Activated naive CD8-positive, alpha-beta T cell treated with anti-CD3 and anti-CD28 coated beads for 36 hours (primary cell): ENCODE data around the gene DNAJC6. TPM values are rescaled to one million over a fixed set of nuclear protein-coding genes. Genes with fewer than 3 reads are reported as not detected.

Source experiments
- DNase-seq: peaks from one replicate; pipeline ENCODE4 v3.0.0; 2021
- H3K27ac Mint-ChIP-seq: one replicate; pipeline ENCODE4 v1.8.0; 2022; ENCODE audit warnings: mild to moderate bottlenecking, moderate library complexity, mixed read lengths
- H3K27me3 Mint-ChIP-seq: one replicate; pipeline ENCODE4 v1.8.0; 2022; ENCODE audit warnings: mild to moderate bottlenecking, mixed read lengths
- H3K36me3 Mint-ChIP-seq: one replicate; pipeline ENCODE4 v1.8.0; 2021; ENCODE audit warnings: mild to moderate bottlenecking, mixed read lengths
- H3K4me1 Mint-ChIP-seq: one replicate; pipeline ENCODE4 v1.8.0; 2021; ENCODE audit warnings: mixed read lengths
- H3K4me3 Mint-ChIP-seq: one replicate; pipeline ENCODE4 v1.8.0; 2022; ENCODE audit warnings: mild to moderate bottlenecking, moderate library complexity, mixed read lengths
- H3K9me3 Mint-ChIP-seq: one replicate; pipeline ENCODE4 v1.8.0; 2022; ENCODE audit warnings: mixed read lengths
- total RNA-seq, 2 experiments: library from RNA; stranded (reverse); gene quantifications; one replicate each; pipeline ENCODE4 v1.2.3, GENCODE V29; 2021

DNAJC6 gene
- total RNA-seq, result 1 to 10 TPM; 1.9 TPM

DNA sequence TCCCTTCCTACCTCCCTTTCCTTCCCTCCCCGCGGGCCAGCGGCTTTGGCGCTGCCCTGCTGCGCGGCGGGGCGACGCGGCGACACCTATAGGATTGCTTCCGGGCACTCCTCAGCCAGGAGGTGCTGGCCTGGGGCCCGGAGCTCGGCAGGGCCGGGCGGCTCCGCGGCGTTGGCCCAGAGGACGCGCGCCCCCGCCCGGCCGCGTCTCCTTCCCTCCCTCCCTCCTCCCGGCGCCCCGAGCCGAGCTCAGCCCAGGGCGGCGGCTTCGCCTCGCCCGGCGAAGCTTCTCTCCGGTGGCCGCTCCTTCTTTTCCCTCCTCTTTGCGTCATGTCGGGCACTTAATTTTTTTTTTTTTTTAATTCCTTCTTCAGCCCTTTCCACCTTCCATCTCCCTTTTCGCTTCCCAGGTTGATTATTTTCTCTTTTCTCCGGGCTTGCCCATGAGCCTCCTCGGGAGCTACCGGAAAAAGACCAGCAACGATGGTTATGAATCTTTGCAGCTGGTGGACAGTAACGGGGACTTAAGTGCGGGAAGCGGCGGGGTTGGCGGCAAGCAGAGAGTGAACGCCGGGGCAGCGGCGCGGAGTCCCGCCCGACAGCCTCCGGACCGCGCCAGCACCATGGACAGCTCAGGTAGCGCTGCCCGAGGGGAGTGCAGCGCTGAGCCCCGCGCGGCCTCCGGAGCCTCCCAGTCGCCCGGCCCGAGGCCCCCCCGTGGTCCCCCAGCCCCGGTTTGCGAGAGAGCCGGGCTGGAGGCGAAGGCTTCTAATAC lies at the start of gene DNAJC6:
Gene DNAJC6 (plus strand): TSS at position 240 of the 774 bp plus-strand sequence. CDS start 203 bp downstream, at position 443.
- Mint-ChIP-seq H3K27ac (no peak within 1 kb of the TSS), H3K4me1 (peaks cover 6% of the 10 kb centered on the region), H3K9me3 (no peaks in the 10 kb centered on the region), H3K36me3 (no peaks in the 10 kb centered on the region), H3K27me3 (peaks cover 61% of the 10 kb centered on the region), H3K4me3 (peak within 1 kb of the TSS; percentile 62)
- peak; percentile 72 for DNase-seq

DNA sequence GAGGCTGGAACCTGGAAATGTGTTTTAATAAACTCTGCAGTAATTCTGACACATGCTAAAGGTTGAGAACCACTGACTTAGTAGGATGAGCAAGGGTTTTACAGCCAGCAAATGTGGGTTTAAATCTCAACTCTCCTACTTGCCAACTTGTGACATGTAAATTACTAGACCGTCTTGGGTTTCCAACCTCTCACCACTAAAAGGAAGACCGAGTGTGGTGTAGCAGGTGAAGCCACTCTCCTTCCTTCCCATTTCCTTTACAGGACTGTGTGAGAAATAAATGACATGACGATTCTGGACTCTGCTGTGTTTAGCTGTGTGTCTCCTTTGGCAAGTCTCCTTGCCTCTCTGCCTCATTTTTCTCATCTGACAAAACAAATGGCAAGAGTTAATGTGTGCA lies 49.5 kb upstream of the DNAJC6 start:
- Mint-ChIP-seq H3K9me3 (no peaks in the 10 kb centered on the region), H3K27ac (no peak overlapping the region), H3K4me1 (peaks cover 40% of the 10 kb centered on the region), H3K4me3 (no peak overlapping the region), H3K36me3 (no peaks in the 10 kb centered on the region), H3K27me3 (peaks cover 14% of the 10 kb centered on the region)
- DNase-seq, result no peak

DNA sequence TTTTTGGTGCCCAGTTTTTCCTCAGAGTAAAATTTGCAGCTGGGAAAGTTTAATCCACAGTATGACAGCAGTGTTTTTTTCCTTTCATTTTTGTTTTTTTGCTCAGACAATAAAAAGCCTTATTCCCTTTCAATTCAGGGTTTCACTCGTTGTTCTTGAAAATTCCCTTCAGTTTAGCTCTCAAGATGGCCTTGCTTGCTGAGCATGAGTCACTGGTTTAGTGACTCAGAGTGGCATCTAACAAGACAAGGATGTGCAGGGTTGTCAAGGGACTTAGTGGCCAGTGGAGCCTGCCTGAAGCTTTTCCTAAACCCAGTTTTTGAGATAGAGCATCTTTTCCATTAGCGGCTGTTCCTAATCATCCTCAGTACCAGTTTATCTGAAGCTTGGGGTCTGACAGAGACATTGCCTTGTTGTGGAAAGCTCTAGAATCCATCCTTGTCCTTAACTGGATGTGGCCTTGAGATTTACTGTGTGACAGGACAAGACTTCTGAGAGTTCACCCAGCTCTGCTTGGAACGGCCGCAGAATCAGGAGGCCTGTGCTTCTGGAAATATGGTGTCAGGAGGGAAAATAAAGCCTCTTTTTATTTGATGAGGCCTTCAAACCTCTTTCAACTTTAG lies 48.4 kb upstream of the DNAJC6 start:
- DNase-seq, result peak; percentile 22
- Mint-ChIP-seq H3K4me1 (peaks cover 39% of the 10 kb centered on the region), H3K36me3 (no peaks in the 10 kb centered on the region), H3K27me3 (peaks cover 11% of the 10 kb centered on the region), H3K9me3 (no peaks in the 10 kb centered on the region), H3K4me3 (no peak overlapping the region), H3K27ac (peak overlapping the region; percentile 64)

DNA sequence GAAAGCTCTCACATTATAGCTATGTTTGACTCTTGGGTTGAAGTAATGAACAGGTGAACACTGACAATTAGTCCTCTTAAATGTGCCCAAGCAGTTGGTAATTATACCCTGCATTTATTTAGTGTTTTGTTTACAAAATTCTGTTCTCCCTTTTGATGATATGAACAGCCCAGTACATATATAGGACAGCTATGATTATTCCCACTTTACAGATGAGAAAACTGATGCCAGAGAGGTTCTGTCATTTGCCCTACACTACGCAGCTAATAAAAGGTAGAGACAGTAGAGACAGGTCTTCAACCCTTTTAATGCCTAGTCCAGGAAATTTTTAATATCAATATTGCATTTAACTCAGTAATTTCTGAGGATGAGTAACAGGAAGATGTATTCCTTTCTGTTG lies 46.1 kb upstream of the DNAJC6 start:
- no peak overlapping the region for H3K27ac Mint-ChIP-seq
- no peaks in the 10 kb centered on the region for H3K36me3 Mint-ChIP-seq
- no peak for DNase-seq
- H3K27me3 Mint-ChIP-seq, result peaks cover 33% of the 10 kb centered on the region
- peaks cover 48% of the 10 kb centered on the region for H3K4me1 Mint-ChIP-seq
- no peak overlapping the region for H3K4me3 Mint-ChIP-seq
- H3K9me3 Mint-ChIP-seq, result no peaks in the 10 kb centered on the region

DNA sequence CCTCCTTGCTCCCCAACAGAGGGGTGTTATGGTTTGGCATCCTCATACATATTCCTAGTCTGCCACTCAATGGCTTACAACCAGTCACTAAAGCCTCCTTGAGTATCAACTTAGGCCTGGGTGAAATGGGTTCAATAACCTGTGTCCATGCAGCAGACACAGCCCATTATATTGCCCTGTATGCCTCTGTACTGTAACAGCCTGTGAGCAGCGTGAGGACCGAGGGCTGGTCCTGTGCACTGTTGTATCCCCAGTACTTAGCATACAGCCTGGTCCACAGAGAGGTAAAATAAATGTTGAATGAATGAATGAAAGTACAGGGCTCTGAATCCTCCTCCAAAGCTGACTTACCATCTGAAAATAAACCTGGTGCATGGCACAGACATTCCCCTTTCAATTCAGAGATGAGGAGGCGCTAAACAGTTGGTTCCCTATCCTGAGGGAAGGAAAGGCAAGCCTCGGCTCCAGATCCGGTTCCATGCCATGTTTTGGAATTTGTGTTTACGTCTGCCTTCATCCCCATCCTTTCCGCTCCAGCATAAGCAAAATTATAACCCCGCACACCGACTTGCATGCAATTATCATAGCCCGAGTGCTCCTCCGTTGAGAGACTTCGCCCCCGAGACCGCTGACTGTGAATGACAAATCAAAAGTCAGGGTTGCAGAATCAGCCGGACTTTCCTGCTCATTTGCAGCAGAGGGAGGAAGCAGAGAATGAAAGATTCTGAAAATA lies 45.0 kb upstream of the DNAJC6 start:
- no peaks in the 10 kb centered on the region for H3K9me3 Mint-ChIP-seq
- peaks cover 36% of the 10 kb centered on the region for H3K27me3 Mint-ChIP-seq
- peak; percentile 24 for DNase-seq
- H3K27ac Mint-ChIP-seq, result peak overlapping the region; percentile 10
- H3K4me1 Mint-ChIP-seq, result peaks cover 46% of the 10 kb centered on the region
- H3K36me3 Mint-ChIP-seq, result no peaks in the 10 kb centered on the region
- peak overlapping the region; percentile 54 for H3K4me3 Mint-ChIP-seq

DNA sequence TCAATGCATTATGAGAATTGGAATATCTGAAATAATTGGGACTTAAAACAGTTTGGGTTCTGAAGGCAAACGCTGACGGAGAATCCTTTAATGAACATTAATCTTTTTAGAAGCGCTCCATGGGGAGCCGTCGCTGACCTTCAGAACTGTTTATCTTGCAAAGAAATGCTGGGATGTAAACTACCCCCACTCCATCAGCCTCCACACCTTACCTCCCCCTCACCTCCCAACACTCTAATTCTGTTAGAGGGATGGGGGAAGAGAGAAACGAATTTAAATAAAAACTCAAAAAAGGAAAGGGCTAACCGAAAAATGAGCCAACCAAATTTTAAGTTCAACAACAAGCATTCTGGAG lies 44.1 kb upstream of the DNAJC6 start:
- Mint-ChIP-seq H3K9me3 (no peaks in the 10 kb centered on the region), H3K4me1 (peaks cover 38% of the 10 kb centered on the region), H3K27me3 (peaks cover 40% of the 10 kb centered on the region), H3K27ac (peak overlapping the region; percentile 16), H3K36me3 (no peaks in the 10 kb centered on the region), H3K4me3 (peak overlapping the region; percentile 68)
- no peak for DNase-seq

DNA sequence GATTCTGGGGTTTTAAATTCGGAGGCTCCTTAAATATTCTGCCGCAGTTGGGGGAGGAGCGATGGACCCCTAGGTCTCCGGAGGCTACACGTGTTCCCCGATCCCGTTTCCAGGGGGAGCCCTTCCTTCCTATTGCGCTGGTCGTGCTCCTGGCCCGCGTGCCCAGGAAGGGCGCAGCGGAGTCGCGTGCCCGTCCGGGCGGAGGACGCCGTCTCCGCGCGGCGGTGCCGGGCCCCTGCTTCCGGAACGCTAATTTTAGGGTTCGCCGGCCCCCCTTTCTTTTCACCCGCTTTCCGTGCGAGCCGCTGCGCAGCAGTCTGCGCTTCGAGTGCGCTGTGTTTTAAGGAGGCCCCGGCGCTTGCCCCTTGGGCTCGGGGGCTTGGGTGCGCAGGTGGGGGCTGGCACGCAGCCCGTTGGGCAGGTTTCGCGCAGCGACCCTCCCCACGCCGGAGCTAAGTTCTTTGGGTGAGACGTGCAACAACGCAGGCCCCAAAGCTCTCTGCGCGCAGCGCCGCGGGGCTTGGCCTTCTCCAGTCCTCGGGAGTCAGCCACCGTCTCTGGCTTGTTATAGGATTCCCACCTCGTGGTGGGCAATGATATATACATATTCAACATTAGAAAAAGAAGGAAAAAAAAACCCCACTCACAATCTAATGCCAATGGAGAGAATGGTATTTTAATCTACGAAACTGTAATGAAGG lies 43.5 kb upstream of the DNAJC6 start:
- no peaks in the 10 kb centered on the region for H3K9me3 Mint-ChIP-seq
- H3K4me1 Mint-ChIP-seq, result peaks cover 33% of the 10 kb centered on the region
- peak overlapping the region; percentile 68 for H3K4me3 Mint-ChIP-seq
- no peaks in the 10 kb centered on the region for H3K36me3 Mint-ChIP-seq
- H3K27me3 Mint-ChIP-seq, result peaks cover 40% of the 10 kb centered on the region
- peak overlapping the region; percentile 25 for H3K27ac Mint-ChIP-seq
- DNase-seq, result peak; percentile 41

DNA sequence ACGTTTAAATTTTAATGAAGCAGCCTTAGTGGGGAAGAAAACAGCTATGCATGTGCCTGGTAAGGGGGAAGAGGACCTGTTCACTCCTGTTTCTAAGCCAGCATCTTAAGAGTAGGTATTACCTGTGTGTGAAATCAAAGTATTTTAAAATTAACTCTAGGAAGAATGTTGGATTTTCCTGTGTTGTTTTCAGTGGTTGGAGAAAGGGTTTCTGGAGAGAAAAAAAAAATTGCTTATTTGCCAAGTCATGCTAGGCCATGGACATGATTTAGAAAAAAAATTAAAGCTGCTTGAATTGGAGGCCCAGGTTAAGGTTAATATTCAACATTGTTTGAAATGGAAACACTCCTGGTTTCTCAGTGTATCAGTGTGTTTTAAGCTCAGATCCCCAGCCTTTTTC lies 42.9 kb upstream of the DNAJC6 start:
- H3K4me3 Mint-ChIP-seq, result peak overlapping the region; percentile 68
- peaks cover 26% of the 10 kb centered on the region for H3K4me1 Mint-ChIP-seq
- no peak for DNase-seq
- peaks cover 42% of the 10 kb centered on the region for H3K27me3 Mint-ChIP-seq
- no peak overlapping the region for H3K27ac Mint-ChIP-seq
- no peaks in the 10 kb centered on the region for H3K36me3 Mint-ChIP-seq
- no peaks in the 10 kb centered on the region for H3K9me3 Mint-ChIP-seq

DNA sequence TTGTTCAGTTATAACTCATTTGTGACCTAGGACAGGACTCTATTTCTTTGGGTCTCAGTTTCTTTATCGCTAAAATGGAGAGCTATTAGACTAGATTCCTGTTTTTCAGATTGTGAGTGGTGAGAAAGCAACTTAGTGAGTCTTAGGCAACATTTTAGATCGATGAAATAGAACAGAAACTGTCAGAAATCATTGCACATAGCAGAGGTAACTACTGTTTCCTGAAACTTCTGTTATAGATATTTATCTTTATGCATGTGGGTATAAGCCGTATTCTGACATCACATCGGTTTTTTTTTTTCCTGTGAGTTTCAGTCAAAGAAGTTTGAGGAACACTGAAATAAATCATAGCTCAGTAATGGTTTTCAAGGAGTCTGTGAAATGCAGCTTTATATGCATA lies 42.1 kb upstream of the DNAJC6 start:
- Mint-ChIP-seq H3K4me3 (no peak overlapping the region), H3K36me3 (no peaks in the 10 kb centered on the region), H3K4me1 (peaks cover 24% of the 10 kb centered on the region), H3K27ac (no peak overlapping the region), H3K9me3 (no peaks in the 10 kb centered on the region), H3K27me3 (peaks cover 47% of the 10 kb centered on the region)
- DNase-seq, result no peak

DNA sequence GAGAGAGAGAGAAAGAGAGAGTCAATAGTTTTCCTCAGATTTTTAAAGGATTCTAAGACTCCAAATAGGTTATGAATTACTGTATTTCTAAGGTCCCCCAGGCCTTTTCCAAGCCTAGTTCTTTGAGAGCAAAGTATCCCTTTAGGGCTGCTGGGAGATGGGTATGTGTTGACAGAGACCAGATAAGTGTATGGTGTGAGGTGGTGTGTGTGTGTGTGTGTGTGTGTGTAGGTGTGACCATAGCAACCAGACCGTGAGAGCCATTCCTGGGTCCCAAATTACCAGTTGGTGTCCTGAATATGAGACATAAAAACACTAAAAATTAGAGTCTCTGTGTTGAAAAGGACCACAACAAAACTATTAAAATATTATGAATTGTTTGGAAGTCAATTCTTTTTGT lies 41.7 kb upstream of the DNAJC6 start:
- Mint-ChIP-seq H3K27ac (no peak overlapping the region), H3K9me3 (no peaks in the 10 kb centered on the region), H3K4me3 (no peak overlapping the region), H3K36me3 (no peaks in the 10 kb centered on the region), H3K27me3 (peaks cover 47% of the 10 kb centered on the region), H3K4me1 (peaks cover 24% of the 10 kb centered on the region)
- DNase-seq, result no peak

DNA sequence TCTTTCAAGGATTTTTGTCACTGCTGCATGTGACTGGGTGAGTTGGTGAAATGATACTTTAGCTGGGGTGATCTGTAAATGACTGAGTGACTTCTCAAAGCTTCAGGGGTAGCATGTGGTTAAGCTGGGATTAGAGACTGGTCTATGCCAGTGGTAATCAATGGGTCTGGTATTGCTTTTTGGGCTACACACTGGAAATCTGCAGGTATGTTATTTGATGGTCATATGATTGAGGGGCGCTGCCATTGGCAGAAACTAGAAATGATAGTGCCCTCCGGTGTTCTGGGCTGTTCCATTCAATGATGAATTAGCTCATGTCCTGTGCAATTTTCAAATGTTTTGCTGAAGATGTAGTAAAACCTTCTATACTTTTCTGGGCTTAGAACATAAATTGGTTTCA lies 39.7 kb upstream of the DNAJC6 start:
- Mint-ChIP-seq H3K36me3 (no peaks in the 10 kb centered on the region), H3K9me3 (no peaks in the 10 kb centered on the region), H3K27ac (no peak overlapping the region), H3K27me3 (peaks cover 44% of the 10 kb centered on the region), H3K4me3 (no peak overlapping the region), H3K4me1 (peaks cover 20% of the 10 kb centered on the region)
- DNase-seq, result no peak

DNA sequence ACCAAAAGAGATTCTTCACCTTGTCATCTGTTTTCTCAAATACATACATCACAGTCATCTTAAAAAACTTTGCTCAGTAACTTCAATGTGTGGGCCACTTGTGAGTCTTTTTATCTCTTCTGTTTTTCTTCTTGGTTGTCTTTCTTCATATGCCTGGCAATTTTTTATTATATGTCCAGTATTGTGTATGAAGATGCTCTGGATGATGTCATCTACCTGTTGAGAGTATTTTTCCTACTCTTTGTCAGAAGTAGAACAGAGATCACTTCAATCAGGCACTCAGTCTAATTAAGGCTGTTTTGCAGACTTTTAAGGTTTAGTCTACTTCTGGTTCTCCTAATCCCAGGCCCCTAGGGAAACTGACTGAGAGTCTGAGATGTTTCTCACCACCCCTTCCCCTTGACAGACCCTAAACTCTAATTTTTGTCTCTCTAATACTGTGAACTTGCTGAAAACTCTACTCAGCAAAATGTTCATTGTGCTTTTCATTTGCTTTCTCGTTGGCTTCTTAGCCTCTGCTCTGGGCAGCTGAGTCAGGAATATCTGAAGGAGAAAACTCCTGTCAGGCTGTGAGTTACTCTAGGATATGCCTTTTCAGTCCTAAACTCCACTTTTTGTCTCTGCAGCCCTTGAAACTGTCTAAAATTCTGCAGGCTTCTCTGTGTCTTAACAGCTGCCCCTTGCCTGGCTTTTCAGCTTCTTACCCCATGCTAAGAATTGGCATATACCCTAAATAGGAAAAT lies 33.0 kb upstream of the DNAJC6 start:
- Mint-ChIP-seq H3K9me3 (no peaks in the 10 kb centered on the region), H3K4me1 (no peaks in the 10 kb centered on the region), H3K27ac (no peak overlapping the region), H3K36me3 (no peaks in the 10 kb centered on the region), H3K27me3 (peaks cover 23% of the 10 kb centered on the region), H3K4me3 (no peak overlapping the region)
- DNase-seq, result no peak

DNA sequence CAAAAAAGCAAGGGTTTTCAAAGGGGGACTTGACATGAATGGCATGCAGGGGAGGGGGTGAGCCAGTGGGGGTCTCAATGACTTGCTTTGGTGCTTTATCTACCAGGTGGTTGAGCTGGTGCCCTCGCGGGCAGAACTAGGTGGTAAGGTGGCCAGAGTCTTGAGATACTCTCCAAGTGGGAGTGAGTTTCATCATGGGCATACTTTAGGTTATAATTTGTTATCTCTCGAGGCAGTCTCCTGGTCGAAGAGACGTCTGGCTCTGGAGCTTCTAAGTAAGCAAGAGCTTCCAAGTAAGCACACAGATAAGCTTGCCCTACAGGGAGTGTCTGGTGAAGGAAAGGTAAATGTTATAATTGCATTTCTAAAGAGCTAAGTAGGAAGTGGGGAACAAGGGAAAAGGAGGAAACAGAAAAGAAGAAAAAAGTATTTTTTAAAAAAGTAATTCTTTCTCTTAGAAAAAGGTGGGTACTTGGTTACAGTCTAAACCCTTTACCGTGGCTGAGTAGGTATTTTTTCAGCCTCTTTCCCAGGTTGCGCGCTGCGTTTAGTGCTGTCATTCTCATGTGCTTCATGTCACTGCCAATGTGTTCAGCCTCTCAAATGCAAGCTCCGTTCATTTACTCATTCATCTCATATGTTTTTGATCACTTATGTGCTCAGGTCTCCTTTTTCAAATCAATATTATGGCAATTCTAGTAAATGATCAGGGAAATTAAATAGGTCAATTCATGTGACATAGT lies 31.6 kb upstream of the DNAJC6 start:
- Mint-ChIP-seq H3K27me3 (peaks cover 16% of the 10 kb centered on the region), H3K4me3 (no peak overlapping the region), H3K27ac (no peak overlapping the region), H3K4me1 (no peaks in the 10 kb centered on the region), H3K9me3 (no peaks in the 10 kb centered on the region), H3K36me3 (no peaks in the 10 kb centered on the region)
- no peak for DNase-seq
